Superior temporal gyrus (tissue), 1 donor: ENCODE measurements around the gene PRSS50.

Experiments
- DNase-seq: peaks from one replicate; pipeline ENCODE4 v3.0.0-alpha.2; 2016; ENCODE audit errors: extremely low spot score

The PRSS50 gene

DNA sequence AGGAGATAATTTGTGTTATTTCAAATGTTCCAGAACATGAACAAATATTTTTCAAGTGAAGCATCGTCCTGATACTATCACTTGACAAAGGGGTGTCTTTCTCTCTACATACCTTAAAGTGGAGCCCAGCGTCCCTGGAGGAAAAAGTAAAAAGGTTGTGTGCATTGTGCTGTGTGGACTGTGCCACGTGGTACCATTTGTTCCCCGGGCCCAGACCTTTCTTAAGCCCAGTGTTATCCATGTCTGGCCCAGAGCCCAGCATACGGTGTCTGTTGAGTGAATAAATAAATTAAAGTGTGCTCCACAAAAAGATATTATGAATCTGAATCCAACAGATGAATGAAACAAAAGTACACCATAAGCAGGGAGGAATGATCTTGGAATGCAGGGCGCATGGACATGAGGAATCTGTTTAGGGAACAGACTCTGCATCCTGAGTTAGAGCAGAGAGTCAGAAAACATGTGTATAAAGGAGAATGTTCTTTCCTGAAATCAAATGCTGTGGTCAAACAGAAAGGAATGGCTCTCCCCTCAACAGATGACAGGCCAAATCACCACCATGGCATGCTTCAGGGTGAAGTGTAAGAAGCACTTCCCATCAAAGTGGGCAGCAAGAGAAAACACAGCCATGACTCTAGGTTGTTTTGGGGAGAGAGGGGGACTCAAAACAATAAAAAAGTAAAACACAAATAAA lies 8.1 kb upstream of the PRSS50 start:
- DNase-seq = no peak

DNA sequence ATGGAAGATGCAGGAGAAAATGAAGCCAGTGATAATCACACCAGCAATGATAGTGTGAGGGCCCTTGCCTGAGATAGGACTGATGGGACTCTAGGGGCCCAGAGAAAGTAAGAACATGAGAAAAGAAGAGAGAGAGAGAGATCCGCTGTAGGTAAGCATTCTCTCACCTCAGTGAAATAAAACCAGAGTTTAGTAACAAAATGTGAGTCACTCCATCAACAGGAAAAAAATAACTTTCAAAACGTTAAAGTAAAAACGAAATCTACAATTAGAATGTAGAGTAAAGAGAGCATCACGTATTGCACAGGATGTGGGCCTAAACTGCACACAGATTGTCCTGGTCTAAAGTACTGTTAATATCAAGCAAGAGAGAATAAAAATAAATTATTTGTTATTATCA lies 6.8 kb upstream of the PRSS50 start:
- no peak for DNase-seq

- no peak for DNase-seq
Observed at GRCh38 chr3:46722443-46722842, 4.8 kb upstream of the PRSS50 start.

DNA sequence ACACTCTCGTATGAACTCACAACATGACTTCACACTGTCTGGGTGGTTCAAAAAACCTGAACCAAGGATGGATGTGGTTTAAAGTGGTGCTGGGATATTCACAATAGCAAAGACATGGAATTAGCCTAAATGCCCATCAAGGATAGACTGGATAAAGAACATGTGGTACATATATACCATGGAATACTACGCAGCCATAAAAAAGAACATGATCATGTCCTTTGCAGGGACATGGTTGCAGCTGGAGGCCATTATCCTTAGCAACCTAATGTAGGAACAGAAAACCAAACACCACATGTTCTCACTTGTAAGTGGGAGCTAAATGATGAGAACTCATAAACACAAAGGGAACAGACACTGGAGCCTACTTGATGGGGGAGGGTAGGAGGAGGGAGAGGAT lies 3.3 kb upstream of the PRSS50 start:
- no peak for DNase-seq

- DNase-seq = no peak
Observed at GRCh38 chr3:46719735-46720271, 2.1 kb upstream of the PRSS50 start.

DNA sequence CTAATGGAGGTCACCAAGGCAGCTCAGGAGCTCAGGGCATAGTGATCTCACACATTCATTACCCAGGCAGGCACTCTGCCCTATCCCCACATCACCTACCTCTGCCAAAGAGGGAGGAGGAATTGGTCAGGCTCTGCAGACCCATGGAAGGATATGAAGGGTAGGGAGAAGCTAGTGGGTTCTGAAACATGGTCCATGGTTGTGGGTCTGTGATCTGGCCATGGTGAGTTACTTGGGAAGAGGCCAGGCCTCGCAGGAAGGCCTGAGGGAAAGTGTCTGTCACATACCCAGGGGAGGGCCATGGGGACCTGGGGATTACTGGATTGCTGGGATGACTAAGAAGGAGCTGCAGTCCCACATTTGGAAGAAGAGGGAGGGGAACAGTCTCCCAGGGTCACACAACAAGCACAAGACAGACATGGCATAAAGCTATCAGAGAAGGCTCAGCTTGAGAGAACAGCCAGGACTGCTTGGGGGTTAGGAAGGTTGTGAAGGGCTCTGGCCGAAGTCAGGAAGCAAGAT lies 1.4 kb upstream of the PRSS50 start:
- no peak for DNase-seq

DNA sequence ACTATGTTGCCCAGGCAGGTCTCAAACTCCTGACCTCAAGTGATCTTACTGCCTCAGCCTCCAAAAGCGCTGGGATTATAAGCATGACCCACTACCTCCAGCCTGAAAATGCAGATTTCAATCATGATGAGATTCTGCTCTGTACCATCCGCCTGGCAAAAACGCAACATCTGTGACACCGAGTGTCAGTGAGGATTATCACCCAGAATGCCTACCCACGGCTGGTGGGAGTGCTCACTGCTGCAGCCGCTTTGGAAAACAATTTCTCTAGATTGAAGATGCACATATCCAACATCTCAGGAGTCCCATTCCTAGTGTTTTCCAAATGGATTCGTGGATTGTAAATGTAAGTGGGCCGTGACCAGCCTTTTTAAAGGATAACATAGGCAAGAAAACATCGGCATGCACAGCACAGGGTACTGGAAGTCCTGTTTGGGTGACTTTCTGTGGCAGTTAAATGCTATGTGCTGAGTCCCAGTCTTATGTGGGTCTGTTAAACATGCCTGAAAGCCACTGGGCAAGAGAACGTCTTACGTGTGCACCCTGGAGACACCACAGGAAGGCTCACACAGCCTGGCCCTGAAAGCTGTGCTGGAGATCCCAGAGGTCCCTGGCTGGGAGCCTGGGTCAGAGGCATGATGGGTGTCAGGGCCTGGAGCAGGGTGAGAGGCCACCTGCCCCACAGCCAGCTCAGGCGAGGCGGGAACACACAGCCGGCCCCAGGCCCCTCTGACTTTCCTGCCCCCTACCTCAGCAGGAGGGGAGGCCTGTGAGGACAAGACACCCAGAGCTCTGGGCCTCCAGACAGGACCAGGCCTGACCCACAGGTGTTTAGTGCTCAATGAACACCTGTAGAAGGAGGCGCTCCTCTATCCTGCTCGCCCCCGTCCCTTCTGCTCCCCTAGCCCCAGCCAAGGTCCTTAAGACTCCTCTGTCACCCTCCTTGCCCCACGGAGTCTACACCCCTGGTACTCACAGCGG lies 918 bp downstream of the PRSS50 start:
- no peak for DNase-seq

- no peak for DNase-seq
Observed at GRCh38 chr3:46715507-46716175, 2.0 kb downstream of the PRSS50 start.

- DNase-seq = no peak
Observed at GRCh38 chr3:46714728-46715506, 2.8 kb downstream of the PRSS50 start.

- DNase-seq = no peak
Observed at GRCh38 chr3:46713898-46714552, 3.6 kb downstream of the PRSS50 start.

DNA sequence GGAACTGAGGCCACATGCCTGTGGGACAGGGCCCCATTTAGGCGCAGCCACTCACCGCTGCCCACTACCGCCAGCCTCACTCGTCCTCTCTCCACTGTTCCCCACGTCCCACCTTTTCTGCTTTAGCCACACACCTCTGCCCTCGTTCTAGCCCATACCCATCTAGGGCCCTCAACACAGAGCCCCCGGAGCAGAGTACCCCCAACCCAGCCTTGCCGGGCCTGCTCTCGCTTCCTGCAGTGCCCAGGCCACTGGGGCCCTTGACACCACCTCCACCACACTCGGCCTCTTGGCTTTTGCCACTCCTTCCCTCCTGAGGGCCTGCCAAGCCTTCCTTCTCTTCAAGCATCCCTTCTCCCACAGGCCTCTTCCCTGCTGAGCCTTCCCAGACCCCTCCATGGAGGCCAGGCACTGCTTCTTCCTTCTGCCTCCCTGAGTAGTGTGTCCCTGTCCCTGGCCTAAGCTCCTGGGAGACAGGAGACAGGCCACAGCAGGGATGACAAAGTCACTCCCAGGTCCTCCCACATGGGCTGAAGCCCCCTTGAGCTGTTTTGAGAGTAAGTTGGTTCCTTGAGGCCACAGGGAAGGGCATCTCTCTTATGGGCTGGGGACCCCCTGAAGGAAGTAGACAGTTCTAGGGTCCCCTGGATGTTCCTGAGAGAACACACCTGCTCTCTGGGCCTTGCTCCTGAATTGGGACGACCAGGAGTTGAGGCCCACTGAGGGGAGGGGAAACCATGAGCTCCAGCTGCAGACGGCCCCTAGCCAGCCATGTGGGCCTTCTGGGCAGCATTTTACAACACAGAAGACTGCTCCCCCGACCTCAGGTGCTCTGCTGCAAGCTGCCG lies 4.4 kb downstream of the PRSS50 start:
- DNase-seq = no peak

- DNase-seq = no peak
Observed at GRCh38 chr3:46712191-46713049, 5.2 kb downstream of the PRSS50 start.

DNA sequence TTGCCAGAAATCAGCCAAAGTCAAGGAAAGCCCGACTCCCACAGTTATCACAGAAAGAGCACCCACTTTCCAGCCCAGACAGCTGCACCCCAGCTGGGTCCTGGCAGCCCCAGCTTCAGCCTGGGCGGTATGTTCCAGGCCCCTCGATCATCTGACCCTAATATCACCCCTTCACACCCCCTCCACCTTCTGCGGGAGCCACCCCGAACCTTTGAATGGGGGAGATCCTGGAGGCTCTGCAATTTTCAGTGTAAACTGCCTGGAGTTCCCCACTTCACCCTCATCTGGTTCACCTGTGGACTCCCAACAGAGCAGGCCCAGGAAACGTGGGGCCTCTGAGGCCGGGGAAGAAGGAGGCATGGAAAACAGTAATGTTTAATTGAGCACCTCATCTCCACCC lies 5.9 kb downstream of the PRSS50 start:
- no peak for DNase-seq

DNA sequence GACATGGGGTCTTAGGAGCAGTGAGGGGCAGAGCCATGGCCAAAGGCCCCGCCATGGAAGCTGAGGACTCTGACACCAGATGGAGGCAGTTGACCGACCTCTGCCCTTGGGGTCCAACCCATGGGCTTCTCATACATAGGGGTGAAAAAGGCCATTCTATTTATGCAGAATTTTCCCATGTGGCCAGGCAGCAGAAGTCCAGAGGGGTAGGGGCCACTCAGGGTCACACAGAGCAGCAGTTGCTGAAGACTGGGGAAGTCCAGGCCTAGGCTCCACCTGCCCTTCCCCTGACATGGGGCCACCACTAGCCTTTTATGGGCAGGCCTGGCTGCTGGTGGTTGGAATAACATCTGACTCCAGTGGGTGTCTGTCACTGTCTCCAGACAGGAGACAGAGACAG lies 6.4 kb downstream of the PRSS50 start:
- DNase-seq = no peak

DNA sequence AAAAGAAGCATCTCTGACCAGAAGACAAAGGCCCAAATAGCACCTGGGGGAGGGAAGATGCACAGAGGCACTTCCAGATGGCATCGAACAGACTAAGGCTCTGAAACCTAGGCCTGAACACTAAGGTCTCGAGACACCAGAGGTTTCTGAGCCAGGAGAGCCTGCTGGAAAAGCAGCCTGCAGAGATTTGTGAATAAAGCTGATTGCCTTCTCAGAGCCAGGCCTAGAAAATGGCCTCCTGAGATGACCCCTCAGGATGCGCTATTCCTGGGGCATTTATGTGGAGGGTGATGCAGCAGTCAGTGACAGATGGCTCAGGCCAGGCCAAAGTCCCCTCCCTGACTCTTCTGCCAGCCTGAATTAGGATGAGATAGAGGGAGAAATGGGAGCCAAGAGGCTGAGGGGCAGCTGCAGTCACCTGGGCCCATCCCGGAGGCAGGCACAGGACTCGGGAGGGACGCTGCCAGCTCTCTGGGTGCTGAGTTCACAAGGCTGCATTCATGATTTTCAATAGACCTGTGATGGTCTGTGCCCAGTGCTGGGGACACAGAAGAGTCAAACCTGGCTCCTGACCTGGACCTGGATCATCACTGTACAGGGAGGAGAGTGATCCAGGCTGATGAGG lies 6.9 kb downstream of the PRSS50 start:
- DNase-seq = no peak

DNA sequence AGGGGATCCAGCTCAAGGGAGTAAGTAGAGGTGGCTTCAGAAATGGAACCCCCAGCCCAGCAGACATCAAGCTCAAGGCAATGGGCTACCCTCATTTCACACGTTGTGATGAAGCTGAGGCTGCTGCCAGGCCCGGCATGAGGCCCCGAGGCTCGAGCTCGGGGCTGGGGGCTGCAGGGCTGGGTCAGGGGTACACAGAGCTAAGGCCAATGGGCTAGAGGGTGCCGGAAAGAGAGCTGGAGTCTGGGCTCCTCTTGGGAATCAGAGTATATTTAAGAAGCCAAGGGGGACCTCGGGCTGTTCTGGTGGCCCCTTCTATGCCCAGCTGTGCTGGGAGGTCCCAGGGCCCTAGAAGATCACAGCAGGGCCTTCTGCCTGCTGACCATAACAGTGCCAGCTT lies 7.4 kb downstream of the PRSS50 start:
- no peak for DNase-seq

- DNase-seq = no peak
Observed at GRCh38 chr3:46709721-46710120, 7.9 kb downstream of the PRSS50 start.

DNA sequence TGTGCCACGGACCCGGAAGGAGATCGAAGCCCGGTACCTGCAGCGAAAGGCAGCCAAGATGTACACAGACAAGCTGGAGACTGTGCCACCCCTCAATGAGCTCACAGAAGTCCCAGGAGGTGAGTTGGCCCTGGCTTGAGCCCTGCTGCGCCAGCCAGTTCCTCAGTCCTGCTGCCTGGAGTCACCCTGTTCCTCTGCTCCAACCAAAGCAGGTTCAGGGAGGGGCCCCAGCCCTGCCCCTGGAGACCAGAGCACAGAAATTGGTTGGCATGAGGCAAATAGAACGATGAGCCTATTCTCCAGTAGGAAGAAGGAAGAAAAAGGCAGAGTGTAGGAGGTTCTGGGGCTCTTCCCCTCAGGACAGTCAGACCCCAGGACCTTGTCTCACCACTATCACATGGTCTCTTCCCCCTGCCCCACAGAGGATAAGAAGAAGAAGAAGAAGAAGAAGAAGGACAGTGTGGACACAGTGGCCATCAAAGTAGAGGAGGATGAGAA lies 8.5 kb downstream of the PRSS50 start:
- DNase-seq = no peak
